ENCODE measurements around the gene SLC30A5. TPM values are rescaled to one million over a fixed set of nuclear protein-coding genes. Genes with fewer than 3 reads are reported as not detected.
"Not testable (repeated sequence)": the region's sequence is repeated elsewhere in the genome, so short reads cannot be mapped to it uniquely, and the experiment has no call there.

Gene SLC30A5
- total RNA-seq, 3 donors from 2014 or later: 42.9 to 63.2 (median 52.4) TPM

DNA sequence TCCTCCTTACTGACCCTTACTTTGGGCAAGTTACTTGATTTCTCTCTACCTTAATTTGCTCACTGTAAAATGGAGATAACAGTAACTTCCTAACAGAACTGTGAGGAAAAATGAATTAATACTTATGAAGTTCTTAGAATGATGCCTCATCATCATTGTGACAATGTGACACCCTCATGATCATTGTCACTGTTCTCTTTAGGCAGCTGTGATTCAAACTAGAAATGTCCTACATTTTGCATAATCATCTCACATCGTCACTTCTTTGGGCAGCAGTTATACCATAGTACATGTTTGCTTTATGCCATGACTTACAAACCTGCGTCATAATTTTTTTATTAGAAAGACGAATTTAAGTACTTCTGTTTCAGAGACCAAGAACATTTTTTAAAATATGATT, 9.7 kb downstream of the SLC30A5 start:
- Histone ChIP-seq H3K27me3 (no peaks in the 10 kb centered on the region), H3K4me3 (no peak overlapping the region), H3K9me3 (no peaks in the 10 kb centered on the region), H3K27ac (no peak overlapping the region), H3K36me3 (peaks cover 4% of the 10 kb centered on the region), H3K4me1 (no peaks in the 10 kb centered on the region)
- intact Hi-C loops (cut with DNase I; ENCODE audit: low total_unique reads): loop anchor here (1.0 kb wide), 1 partner anchor 9 kb away; the partner anchor contains the start of gene SLC30A5
- no peak for DNase-seq (ENCODE audit: low spot score in 2 of 2)
- TF ChIP-seq POLR2AphosphoS5 (IDR thresholded peaks at IDR 0.05): no peak
- TF ChIP-seq, protein P1, sequence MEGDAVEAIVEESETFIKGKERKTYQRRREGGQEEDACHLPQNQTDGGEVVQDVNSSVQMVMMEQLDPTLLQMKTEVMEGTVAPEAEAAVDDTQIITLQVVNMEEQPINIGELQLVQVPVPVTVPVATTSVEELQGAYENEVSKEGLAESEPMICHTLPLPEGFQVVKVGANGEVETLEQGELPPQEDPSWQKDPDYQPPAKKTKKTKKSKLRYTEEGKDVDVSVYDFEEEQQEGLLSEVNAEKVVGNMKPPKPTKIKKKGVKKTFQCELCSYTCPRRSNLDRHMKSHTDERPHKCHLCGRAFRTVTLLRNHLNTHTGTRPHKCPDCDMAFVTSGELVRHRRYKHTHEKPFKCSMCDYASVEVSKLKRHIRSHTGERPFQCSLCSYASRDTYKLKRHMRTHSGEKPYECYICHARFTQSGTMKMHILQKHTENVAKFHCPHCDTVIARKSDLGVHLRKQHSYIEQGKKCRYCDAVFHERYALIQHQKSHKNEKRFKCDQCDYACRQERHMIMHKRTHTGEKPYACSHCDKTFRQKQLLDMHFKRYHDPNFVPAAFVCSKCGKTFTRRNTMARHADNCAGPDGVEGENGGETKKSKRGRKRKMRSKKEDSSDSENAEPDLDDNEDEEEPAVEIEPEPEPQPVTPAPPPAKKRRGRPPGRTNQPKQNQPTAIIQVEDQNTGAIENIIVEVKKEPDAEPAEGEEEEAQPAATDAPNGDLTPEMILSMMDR (IDR thresholded peaks at IDR 0.05): no peak
- no peak for TF ChIP-seq POLR2A (IDR thresholded peaks at IDR 0.05)

DNA sequence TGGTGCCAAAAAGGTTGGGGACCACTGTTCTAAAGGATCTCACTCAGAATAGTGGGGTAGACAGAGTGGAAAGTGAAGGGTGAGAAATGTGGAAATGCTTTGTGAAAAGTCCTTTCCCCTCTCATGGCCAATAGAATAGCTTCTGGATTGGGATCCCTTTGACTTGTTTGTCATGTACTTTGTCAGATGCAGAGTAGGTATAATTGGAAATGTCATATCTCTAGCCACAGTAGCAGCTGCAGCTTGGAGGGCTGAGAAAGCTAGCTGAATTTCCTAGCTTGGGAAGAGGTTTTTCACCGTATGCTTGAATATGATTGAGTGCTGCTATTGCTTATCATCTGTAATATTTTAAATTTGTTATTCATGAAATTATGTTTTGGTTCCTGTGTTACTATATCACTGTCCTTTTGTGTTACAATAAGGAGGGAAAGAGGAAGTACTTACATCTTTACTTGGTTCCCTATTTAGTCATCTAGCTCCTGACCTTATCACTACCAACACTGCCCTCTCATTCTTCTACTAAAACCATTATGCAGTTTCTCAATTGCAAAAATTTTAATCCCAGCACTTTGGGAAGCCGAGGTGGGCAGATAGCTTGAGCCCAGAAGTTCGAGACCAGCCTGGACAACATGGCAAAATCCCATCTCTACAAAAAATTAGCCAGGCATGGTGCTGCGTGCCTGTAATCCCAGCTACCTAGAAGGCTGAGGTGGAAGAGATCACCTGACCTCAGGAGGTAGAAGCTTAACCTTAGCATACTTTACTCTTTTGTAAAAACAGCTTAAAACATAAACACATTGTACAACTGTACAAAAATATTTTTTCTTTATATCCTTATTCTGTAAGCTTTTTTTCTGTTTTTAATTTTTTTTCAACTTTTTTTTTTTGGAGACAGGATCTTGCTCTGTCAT, 12.4 kb downstream of the SLC30A5 start:
- intact Hi-C loops (cut with DNase I; ENCODE audit: low total_unique reads): no loop called here
- H3K4me1 ChIP-seq: no peaks in the 10 kb centered on the region
- no peaks in the 10 kb centered on the region for H3K27me3 ChIP-seq
- H3K9me3 ChIP-seq: no peaks in the 10 kb centered on the region
- no peak for TF ChIP-seq POLR2A (IDR thresholded peaks at IDR 0.05)
- TF ChIP-seq, protein P1 (IDR thresholded peaks at IDR 0.05): no peak
- TF ChIP-seq POLR2AphosphoS5 (IDR thresholded peaks at IDR 0.05): no peak
- no peak overlapping the region for H3K4me3 ChIP-seq
- DNase-seq (ENCODE audit: low spot score in 2 of 2): no peak
- H3K36me3 ChIP-seq: peaks cover 4% of the 10 kb centered on the region
- no peak overlapping the region for H3K27ac ChIP-seq

DNA sequence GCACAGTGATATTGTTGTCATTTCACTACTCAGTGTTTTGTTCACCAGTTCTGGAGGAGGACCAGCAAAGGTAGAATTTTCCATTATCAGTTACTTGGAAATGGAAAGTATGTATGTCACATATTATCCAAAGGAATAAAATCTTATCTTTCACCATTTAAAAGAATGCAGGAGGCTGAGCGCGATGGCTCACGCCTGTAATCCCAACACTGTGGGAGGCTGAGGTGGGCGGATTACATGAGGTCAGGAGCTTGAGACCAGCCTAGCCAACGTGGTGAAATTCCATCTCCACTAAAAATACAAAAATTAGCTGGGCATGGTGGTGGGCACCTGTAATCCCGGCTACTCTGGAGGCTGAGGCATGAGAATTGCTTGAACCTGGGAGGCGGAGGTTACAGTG, 14.6 kb downstream of the SLC30A5 start:
- intact Hi-C loops (cut with DNase I; ENCODE audit: low total_unique reads); H3K4me3 ChIP-seq; H3K27me3 ChIP-seq; H3K36me3 ChIP-seq; DNase-seq (ENCODE audit: low spot score in 2 of 2); H3K4me1 ChIP-seq; H3K9me3 ChIP-seq; H3K27ac ChIP-seq: not testable (repeated sequence)

DNA sequence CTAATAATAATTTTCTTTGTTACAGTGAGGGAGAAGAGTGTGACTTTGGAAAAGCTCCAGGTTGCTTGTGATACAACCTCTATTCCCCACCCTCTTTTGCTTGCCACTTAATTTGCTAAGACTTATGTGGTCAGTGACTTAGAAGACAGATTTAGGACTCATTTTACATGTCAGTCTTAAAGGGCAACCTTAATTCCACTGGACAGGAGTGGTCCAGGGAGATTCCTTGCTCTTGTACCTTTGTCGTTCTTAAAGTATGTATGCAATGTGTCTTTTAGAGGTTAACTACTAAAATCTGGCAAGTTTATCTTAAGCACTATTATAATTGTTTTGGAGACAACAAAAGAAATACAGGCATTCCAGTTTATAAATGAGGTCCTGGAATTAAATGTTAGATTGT, 20.0 kb downstream of the SLC30A5 start:
- Histone ChIP-seq H3K27me3 (no peaks in the 10 kb centered on the region), H3K27ac (no peak overlapping the region), H3K36me3 (peaks cover 4% of the 10 kb centered on the region), H3K4me1 (no peaks in the 10 kb centered on the region), H3K4me3 (no peak overlapping the region), H3K9me3 (no peaks in the 10 kb centered on the region)
- no peak for DNase-seq (ENCODE audit: low spot score in 2 of 2)
- intact Hi-C loops (cut with DNase I; ENCODE audit: low total_unique reads): no loop called here
- TF ChIP-seq POLR2AphosphoS5 (IDR thresholded peaks at IDR 0.05): no peak
- TF ChIP-seq POLR2A (IDR thresholded peaks at IDR 0.05): no peak
- TF ChIP-seq, protein P1 (IDR thresholded peaks at IDR 0.05): no peak

DNA sequence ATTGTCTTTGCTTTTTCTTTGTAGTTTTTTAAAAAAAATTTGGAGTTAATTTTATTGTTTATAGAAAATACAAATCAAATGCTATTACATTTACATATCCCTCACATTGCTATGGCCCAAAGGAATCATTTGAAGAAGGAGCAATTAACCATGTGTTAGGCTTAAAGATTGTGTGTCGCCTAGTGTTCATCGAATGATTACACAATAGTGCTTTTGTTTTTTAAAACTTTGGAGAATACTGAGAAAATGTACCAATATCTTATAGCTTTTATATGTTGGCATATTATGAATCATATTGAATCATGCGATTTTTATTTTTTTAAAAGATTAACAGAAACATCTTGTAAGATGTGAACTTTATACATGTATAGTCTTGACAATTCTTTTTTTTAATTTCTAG, 21.7 kb downstream of the SLC30A5 start:
- no peak overlapping the region for H3K4me3 ChIP-seq
- no peaks in the 10 kb centered on the region for H3K27me3 ChIP-seq
- DNase-seq (ENCODE audit: low spot score in 2 of 2): no peak
- H3K36me3 ChIP-seq: peaks cover 9% of the 10 kb centered on the region
- TF ChIP-seq, protein P1 (IDR thresholded peaks at IDR 0.05): no peak
- TF ChIP-seq POLR2AphosphoS5 (IDR thresholded peaks at IDR 0.05) (no peak), POLR2A (IDR thresholded peaks at IDR 0.05) (no peak)
- no peak overlapping the region for H3K27ac ChIP-seq
- H3K9me3 ChIP-seq: no peaks in the 10 kb centered on the region
- no peaks in the 10 kb centered on the region for H3K4me1 ChIP-seq
- intact Hi-C loops (cut with DNase I; ENCODE audit: low total_unique reads): no loop called here
